Thyroid gland (tissue), 4 donors: ENCODE data around the gene PLCB1.

Experiments
- CTCF ChIP-seq, 6 experiments: fragments of 200-600 bp in 3 of 6; fragments of 450-650 bp in 3 of 6; sonication (generic) in 3 of 6; IDR thresholded peaks; one replicate each; pipeline ENCODE4 v1.5.1; 2016 to 2019; ENCODE audit warnings: antibody characterized with exemption in 6 of 6, mild to moderate bottlenecking in 2 of 6, inconsistent platforms in 1 of 6, moderate library complexity in 1 of 6
- POLR2A ChIP-seq, 2 donors: fragments of 450-650 bp; IDR thresholded peaks; one replicate each; pipeline ENCODE4 v1.6.1; 2017; ENCODE audit warnings: antibody characterized with exemption in 2 of 2, mild to moderate bottlenecking in 2 of 2, moderate library complexity in 1 of 2

DNA sequence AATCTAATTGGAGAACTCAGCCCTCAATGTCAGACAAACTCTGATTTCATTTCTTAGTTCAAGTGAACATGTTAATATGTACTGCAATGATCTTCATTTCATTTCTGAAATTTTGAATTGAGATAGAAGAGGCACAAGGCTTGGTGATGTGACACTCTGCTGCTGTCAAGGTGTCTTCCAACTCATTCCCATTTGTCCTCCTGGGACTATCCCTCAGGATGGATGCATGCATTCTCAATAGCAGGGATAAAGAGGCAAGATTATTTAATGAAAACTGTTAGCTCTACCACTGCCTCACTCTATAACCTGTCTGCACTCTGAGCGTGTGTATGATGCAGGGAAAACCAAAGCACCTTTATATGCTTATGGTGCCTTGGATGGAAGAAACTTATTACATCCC lies 78.7 kb downstream of the PLCB1 start:
- no peak for TF ChIP-seq CTCF (IDR thresholded peaks at IDR 0.05)
- no peak for TF ChIP-seq POLR2A (IDR thresholded peaks at IDR 0.05)
